Stimulated activated CD4-positive, alpha-beta T cell treated with anti-CD3 and anti-CD28 coated beads, Interleukin-4, amount 100 ng/mL, for 48 hours (primary cell): Measurements from ENCODE around the gene SPATA16.

Experiments
- DNase-seq, 2 donors: peaks; one replicate each; pipeline ENCODE4 v3.0.0-alpha.2; 2020; ENCODE audit warnings: low read depth in 2 of 2

Gene SPATA16

DNA sequence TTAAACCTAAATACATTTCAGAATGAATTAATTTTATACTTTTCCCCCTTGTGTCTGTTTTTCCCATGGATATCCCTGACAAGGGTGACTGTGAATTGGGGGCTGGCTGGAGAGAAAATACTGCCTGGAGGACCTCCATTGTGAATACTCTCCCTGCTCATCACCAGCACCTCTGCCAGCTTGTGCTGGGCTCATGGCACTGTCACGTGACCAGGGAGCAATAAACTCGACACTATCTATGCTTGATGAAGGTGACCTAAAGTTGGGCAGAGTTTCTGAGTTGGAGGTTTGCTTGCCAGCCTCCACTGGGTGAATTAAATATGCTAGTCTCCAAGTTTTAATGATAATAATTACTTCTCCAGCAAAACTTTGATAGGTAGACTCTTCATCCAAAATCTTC, 189.5 kb downstream of the SPATA16 start:
- no peak for DNase-seq

DNA sequence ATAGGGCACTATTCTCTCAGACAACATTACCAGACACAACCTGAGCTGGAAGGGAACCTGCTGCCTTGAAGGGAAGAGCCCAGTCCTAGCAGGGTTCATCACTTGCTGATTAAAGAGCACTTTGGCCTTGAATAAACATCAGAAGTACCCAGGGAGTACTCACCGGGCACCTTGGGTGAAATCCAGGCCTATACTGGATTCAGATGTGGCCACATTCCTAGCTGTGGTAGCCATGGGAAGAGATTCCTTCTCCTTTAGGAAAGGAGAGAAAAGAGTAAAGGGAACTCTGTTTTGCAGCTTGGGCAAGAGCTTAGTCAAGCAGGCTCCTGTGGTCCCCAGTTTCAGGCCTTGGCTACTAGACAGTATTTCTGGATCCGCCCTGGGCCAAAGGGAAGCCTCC, 195.0 kb downstream of the SPATA16 start:
- no peak for DNase-seq

DNA sequence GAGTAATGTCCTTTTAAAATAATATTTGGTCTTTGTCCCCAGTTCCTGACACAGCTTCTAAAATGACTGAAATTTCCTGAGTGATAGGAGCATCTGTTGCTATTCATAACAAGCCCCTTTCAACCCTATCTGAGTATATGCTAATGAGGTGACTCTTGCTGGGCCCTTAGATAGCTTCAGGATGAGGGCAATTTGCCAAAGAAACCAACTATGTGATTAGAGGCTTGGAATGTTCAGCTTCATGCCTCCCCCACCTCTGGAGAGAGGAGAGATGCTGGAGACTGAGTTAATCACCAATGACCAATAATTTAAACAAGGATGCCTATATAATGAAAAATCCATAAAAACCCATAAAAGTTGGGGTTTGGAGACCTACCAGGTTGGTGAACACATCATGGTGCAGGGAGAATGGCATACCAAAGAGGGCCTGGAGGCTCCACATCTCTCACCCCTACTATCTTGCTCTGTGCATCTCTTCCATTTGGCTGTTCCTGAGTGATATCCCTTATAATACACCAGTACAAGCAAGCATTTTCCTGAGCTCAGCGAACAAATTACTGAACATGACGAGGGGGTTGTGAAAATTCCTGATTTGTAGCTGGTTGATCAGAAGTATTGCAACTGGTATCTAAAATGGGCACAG, 201.3 kb downstream of the SPATA16 start:
- no peak for DNase-seq

DNA sequence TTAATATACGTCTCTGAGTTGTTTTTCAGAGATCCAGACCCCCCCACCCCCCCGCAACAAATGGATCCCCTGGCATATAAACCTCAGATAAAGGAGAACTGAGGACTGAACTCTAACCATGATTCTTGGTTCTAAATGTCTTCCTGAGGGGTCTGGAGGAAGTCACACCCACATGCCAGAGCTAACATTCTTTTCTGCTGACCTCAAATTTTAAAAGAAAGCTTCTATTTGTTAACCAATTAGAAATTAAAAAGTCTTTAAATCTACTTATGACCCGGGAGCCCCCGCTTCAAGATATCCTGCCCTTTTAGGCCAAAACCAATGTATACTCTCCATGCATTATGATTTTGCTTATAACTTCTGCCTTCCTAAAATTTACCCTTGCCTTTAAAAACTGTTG, 202.2 kb downstream of the SPATA16 start:
- no peak for DNase-seq

DNA sequence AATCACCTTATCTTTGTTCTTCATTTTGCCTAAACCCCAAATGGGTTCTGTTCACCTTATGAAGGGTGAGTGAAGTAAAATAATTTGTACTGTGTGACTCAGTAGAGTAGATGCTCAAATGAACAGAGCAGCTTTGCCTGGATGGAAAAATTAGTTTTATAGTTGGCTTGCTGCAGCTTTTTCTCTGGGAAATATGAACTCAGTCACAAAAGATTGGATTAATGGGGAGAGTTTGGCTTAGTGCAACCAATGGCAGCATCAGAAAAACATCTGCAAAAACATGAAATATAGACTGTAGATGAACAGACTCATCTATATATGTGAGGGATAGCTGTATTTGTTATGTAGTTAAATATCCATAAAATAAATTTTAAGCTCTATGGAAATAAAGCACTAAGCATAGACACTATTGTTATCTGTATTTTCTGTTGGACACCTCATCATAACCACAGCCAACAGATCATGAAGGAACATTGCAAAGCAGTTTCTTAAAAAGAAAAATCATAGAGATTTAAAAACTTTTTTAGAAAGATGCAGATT, 209.2 kb downstream of the SPATA16 start:
- DNase-seq: no peak

DNA sequence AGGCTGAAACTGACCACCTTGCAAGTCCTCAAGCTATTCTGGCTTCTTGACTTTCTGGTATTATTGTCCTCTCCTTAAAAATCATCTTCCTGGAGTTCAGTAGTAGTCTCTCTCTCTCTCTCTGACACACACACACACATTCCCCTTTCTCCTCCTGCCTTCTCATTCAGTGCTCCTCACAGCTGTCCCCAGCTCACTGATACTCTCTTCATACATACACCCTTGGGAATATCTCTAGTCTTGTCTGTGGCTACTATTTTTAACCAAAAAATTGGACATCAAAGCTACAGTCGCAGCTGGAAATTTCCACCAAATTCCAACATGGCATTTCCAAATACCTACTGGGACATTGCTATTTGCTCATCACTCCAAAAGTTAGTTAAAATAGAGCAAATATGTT, 211.6 kb downstream of the SPATA16 start:
- DNase-seq: no peak

DNA sequence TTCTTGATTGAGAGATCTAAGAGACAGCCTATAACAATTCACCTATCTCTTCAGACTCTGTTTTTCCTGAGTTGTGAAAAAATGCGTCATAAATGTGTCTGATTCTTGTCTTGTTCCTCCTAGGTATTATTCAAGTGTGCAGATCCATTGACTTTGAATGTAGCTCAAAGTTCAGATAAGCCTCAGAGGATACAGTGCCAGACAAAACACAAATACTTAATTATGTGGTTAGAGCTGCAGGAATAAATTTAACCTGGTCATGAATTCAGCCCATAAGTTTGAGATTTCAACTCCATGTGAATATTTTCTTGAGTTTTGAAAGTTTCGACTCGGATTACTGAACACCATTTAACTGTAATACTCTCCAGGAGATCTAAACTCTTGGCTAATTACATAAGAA, 216.5 kb downstream of the SPATA16 start:
- DNase-seq: no peak

DNA sequence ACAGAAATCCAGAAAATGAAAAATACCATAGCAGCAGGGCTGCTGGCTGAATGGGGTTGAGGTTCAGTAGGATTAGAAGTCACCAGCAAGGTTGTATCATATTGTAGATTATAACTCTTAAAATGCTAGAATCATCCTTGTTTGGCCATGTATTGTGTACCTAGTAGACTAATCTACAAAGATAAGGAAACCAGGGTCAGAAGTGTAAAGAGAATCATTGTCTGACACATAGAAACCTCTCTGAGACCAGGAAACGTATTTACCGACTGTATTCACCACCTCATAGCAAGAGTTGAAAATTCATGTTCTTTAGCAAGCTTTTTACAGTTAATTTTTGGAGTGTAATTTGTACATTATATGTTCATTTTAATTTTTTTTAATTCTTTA, 221.7 kb downstream of the SPATA16 start:
- DNase-seq: no peak

DNA sequence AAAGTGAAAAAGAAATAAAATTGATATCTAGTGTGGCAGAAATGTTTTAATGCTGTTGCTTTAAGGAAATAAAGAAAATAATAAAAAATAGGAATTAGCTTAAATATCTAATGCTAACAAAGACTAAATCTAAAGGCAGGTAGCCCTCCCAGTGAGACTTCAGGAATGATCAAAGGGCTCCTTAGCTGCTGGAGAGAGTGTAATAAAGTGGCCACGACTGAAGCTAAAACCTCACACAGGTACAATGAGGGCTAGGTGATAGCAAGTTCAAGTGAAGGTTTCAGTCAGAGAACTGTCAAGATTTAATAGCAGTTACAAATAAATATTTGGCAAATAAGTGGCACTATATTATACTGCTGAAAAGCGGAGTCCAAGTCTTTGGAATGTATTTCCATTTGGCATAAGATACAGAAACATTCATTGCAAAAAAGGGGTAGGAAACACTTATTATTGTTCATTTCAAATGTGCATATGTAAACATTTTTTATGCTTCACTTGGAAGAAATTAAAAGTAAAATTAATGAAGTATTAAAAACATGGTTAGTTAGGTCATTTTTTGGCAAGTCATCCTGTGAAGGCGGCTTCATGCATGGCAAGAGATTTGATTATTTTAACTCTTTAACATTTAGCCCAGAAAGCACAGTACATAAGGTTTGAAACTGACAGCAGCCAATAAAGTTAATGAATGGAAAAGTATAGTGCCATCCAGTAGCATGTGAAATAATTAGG, 222.3 kb downstream of the SPATA16 start:
- DNase-seq: no peak

DNA sequence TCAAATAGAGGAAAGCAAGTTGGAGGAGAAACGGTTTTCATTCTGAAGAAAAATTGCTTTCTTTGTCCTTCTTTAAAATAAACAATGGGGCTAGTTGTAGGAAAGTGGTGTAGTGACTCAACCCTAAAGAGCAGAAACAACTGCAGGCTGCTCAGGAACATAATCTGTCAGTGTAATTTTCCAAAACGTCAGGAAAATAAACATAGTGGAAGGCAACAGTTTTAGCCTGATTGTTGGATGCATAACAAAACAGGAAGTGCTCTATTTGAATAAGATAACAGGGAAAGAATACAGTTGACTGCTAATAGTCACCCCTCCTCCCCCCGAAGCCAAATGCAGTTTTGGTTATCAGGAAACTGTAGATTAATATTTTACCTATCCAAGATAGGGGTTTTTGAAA, 222.9 kb downstream of the SPATA16 start:
- no peak for DNase-seq

DNA sequence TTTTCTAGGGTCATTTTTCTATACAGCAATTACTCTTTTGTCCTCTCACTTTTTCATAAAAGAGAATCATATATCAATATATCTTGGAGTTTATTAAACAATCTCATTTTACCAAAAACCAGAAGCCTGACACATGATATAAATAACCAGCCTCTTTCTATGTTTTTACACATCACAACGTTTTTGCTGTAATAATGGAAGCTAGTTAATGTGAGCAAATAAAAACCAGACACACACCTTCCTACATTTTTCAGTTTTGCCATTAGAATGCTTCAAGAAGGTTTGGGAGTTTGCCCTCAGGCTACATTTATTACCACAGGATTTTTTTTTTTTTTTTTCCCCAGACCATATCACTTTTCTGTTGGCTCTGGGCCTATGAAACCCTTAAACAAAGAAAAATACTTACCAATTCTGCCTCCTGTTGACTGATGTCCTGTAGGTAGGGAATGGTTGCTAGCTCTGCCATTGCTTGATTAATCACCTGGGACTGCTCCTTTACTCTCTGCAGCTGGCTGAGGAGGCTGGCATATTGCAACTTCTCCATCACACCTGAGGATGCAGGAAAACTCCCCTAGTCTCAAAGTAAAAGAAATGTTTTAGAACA, 225.0 kb downstream of the SPATA16 start:
- DNase-seq: no peak

DNA sequence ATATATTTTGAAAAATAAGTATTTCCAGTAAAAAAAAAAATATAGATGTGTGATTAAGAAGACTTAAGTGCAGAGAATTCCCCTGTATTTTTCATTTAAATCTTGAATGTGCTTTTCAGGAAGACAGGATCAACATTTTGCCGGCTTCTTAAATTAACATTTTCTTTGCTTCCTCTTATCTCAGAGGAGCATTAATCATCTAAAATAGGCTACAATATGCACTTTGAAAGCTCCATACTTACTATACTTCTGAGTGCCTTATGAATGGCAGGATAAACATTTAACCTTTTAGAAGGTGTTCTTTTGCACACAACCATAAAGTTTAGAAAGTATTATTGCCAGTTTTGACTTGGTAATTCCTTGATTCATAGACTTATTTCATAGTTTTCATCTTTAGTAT, 226.2 kb downstream of the SPATA16 start:
- no peak for DNase-seq

DNA sequence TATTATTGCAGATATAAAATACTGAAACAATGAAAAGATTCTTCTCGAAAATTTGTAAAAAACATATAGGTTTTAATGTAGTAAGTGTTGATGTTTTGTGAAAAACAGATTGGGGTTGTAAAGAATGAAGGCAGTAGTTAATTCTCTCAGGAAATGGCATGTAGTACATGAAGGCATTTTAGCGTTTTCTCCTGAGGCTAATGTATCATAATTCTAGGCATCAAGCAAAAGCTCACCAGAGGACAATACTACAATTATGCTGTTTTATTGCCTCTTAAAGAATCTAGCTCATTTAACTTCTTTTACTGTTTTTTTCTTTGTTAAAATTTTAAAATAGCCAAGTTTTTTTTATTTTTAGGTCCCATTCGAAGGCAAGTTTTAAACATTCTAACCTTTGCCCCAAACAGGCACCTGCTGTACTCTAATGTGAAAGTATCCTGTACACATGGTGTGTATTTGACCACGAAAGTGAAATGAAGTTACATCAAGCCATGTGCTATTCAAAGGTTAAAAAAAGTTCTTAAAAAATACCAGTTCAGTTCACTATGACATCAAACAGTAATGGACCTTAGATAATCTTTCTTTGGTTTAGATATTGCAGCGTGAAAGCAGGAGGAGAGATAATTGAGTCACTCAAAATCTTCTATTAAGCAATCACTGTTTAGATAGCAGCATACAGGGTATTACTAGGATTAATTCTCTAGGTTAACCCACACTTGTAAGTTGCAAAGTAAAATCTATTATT, 227.0 kb downstream of the SPATA16 start:
- no peak for DNase-seq

DNA sequence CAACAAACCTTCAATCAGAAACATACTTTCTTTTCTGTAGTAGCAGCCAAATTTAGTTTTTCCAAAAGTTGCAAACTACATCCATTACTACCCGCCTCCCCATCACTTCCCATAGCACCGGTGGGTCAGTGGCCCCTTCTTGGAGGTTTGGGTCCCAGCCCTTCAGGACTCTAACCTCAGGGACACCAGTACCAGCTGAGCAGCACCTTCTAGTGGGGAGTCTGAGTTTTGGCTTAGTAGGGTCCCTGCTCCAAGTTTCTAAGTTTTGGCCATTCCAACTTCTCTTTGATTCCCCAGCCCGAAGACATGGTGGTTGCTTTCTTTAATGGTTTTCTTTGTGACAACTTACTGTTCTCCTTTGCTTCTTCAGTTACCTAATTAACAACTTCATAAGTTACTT, 229.9 kb downstream of the SPATA16 start:
- DNase-seq: no peak

DNA sequence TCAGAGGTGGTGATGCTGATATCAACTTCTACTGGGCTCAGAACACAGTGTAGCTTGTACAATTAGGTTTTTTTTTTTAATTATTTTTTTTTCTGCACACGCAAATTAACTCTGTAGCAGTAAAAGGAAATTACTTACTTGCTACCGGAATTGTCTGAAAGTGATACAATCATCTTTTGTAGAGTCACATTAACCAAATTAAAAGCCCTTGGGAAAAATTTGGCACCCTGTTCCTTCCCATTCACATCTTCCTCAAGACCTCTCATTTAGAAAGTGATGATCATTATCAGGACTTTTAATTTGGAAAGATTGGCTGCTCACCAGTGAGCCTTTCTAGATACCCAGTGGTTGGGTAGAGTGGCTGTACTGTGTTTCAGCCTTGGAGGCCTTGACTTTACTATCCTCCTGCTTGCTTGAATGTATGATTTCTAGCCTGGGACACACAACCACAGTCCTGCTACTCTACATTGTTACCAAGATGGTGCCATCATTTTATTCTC, 232.2 kb downstream of the SPATA16 start:
- no peak for DNase-seq

DNA sequence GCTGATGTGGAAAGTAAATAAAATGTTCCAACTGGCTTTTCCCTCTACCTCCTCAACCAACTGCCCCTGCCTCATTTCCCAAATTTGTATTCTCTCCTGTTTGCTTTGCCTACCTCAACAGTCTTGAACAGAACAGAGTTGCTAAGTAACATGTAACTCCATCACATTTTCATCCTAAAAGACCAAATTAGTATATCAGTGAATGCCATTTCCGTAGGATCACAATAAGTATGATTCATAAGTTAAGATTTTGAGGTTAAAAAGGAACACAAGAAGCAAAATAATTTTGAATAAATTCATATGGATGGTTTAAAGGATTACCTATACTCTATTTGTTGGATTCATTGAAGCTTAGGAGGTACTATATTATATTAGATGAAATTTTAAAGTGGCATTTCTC, 235.6 kb downstream of the SPATA16 start:
- DNase-seq: no peak

DNA sequence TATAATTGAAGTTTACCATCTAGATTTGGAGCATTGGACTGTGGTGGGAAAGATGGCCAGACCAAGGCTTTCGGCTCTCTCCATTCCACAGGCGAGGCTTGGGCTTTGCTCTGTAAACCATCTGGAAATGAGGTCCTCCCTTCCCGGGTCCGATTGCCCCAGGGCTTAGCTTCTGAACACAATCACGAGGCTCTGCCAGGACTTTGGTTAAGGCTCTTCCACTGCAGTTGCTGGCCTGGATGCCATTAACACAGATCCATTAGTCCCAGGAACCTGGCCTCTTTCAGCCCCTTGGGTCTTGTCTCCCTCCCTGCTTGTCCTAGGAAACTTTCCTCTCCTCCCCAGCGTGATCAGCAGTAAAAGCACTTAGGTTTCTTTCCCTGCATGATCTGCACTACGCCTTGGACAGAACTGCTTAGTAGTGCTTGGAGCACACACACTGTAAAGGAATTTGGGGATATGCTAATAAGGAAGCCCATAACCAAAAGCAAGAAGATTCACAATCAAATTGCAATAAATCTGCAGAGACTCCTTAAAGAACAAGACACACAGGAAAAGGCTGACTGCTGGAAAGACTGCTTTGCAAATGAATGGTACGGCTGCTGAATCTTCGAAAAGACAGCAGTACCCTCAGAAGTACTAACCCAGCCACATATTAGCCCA, 236.2 kb downstream of the SPATA16 start:
- DNase-seq: no peak

DNA sequence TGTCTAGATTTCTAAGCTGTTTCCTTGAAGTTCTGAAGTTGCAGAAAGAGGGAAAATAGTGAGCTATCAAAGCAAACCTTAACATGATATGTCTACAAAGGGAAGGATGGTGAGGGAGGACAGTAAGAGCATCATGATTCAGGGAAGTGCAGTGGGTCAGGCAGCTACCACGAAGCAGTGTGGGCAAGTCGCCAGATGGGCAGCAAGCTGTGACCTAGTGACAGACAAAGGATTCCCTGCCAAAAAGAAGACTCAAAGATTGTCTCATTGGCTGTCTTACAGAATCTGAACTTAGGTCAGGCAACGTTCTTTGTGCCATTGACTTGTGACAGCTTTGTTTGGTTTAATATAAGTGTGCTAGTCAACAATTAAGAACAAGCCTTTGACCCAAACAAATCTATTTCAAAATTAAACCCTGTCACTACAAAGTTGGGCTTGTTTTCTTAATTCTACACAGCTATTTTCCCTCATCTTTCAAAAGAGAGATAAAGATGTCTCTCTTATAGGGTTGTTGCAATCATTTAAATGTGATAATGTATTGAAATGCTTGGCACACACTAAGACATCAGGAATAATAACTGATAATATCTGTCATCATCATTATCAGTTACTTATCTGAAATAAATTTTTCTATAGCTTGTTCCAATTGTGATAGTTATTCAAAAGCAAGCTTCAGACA, 237.3 kb downstream of the SPATA16 start:
- no peak for DNase-seq

DNA sequence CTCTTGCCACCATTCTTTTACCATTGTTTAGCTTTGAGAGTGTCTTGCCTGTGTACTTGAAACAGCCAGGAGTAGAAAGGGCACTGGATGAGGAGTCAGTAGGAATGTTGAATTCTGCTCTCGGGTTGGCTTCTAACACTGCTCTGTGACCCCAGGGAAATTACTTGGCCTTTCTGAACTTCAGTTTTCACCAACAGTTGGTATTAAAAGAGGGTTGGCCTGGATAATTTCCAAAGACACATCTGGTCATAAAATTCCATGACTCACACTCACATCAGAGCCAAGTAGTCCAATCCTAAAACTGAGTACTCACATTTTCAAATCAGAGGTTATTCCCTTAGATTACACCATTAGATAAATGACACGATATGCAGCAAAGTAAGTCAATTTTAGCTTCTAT, 248.9 kb downstream of the SPATA16 start:
- DNase-seq: no peak

DNA sequence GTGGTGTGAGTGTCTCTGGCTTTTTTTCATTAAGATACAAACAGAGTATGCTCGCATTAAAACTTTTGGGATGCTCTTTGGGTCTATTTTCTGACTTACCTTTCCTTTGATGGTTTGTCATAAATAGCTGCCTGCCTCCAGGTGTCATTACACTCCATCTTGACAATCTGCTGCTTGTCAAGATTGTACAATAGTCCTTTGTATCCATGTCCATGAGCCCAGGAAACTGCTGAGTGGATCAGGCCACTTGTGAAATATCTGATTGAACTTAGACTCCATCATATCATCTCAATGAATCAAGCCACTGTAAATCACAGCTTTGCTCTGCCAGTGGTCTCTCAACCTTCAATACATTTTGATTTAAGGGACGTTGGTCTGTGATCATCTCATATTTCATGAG, 255.3 kb downstream of the SPATA16 start:
- DNase-seq: no peak

DNA sequence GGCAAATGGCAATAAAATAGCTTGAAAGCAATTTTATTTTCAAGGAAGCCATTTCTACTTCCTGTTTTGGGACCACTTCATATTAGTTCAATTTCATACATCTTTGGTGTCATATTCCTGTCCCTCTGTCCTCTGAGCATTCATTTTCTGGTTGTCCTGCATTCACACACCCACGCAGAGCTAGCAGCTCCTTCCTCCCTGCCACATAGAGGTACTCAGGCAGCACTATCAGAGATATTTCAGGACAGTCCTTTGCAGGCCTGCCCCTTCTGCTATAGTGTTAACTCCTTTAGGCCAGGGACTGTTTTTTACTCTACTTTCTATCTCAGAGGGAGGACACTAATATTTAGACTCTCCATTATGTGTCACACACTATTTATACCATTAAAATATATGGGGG, 258.5 kb downstream of the SPATA16 start:
- no peak for DNase-seq
